ENCODE data around the gene SIL1. TPM values are rescaled to one million over a fixed set of nuclear protein-coding genes. Genes with fewer than 3 reads are reported as not detected.
"Not testable (repeated sequence)": the region's sequence is repeated elsewhere in the genome, so short reads cannot be mapped to it uniquely, and the experiment has no call there.

SIL1 gene
- total RNA-seq, 1 donor from 2014 or later = 35.6 TPM

GRCh38 chr5:139183502-139183901, 14.7 kb downstream of the SIL1 start:
- H3K9me3 ChIP-seq = no peaks in the 10 kb centered on the region
- H3K27ac ChIP-seq = no peak overlapping the region
- TF ChIP-seq CTCF (IDR thresholded peaks at IDR 0.05) (no peak), POLR2A (IDR thresholded peaks at IDR 0.05) (no peak), POLR2AphosphoS5 (IDR thresholded peaks at IDR 0.05; ENCODE audit: insufficient read depth in 1 of 2, low read depth in 1 of 2) (no peak)
- DNase-seq (ENCODE audit: extremely low spot score in 2 of 2) = no peak
- peaks cover 50% of the 10 kb centered on the region for H3K4me1 ChIP-seq
- no peak overlapping the region for H3K4me3 ChIP-seq
- no peaks in the 10 kb centered on the region for H3K36me3 ChIP-seq
- intact Hi-C loops (cut with DNase I) = no loop called here
- H3K27me3 ChIP-seq = no peaks in the 10 kb centered on the region

GRCh38 chr5:139182528-139183296, 15.5 kb downstream of the SIL1 start:
- Histone ChIP-seq H3K36me3 (no peaks in the 10 kb centered on the region), H3K4me1 (peaks cover 58% of the 10 kb centered on the region), H3K27ac (peak overlapping the region; percentile 40), H3K4me3 (no peak overlapping the region), H3K9me3 (no peaks in the 10 kb centered on the region), H3K27me3 (no peaks in the 10 kb centered on the region)
- no peak for TF ChIP-seq CTCF (IDR thresholded peaks at IDR 0.05)
- TF ChIP-seq POLR2AphosphoS5 (IDR thresholded peaks at IDR 0.05; ENCODE audit: insufficient read depth in 1 of 2, low read depth in 1 of 2) = no peak
- no peak for TF ChIP-seq POLR2A (IDR thresholded peaks at IDR 0.05)
- intact Hi-C loops (cut with DNase I) = no loop called here
- no peak for DNase-seq (ENCODE audit: extremely low spot score in 2 of 2)

GRCh38 chr5:139181835-139182452, 16.2 kb downstream of the SIL1 start:
- no peak for DNase-seq (ENCODE audit: extremely low spot score in 2 of 2)
- Histone ChIP-seq H3K4me3 (no peak overlapping the region), H3K36me3 (no peaks in the 10 kb centered on the region), H3K27ac (peak overlapping the region; percentile 40), H3K9me3 (no peaks in the 10 kb centered on the region), H3K27me3 (no peaks in the 10 kb centered on the region), H3K4me1 (peaks cover 63% of the 10 kb centered on the region)
- intact Hi-C loops (cut with DNase I) = no loop called here
- TF ChIP-seq POLR2AphosphoS5 (IDR thresholded peaks at IDR 0.05; ENCODE audit: insufficient read depth in 1 of 2, low read depth in 1 of 2) (no peak), POLR2A (IDR thresholded peaks at IDR 0.05) (no peak), CTCF (IDR thresholded peaks at IDR 0.05) (no peak)

- H3K4me1 ChIP-seq = peaks cover 63% of the 10 kb centered on the region
- H3K27me3 ChIP-seq = no peaks in the 10 kb centered on the region
- no peak for DNase-seq (ENCODE audit: extremely low spot score in 2 of 2)
- H3K27ac ChIP-seq = peak overlapping the region; percentile 40
- TF ChIP-seq POLR2AphosphoS5 (IDR thresholded peaks at IDR 0.05; ENCODE audit: insufficient read depth in 1 of 2, low read depth in 1 of 2) (no peak), POLR2A (IDR thresholded peaks at IDR 0.05) (no peak), CTCF (IDR thresholded peaks at IDR 0.05) (no peak)
- intact Hi-C loops (cut with DNase I) = no loop called here
- H3K36me3 ChIP-seq = no peaks in the 10 kb centered on the region
- H3K9me3 ChIP-seq = no peaks in the 10 kb centered on the region
- H3K4me3 ChIP-seq = no peak overlapping the region
Observed at GRCh38 chr5:139181322-139181730, 16.8 kb downstream of the SIL1 start.

GRCh38 chr5:139180850-139181249, 17.3 kb downstream of the SIL1 start:
- Histone ChIP-seq H3K4me3 (no peak overlapping the region), H3K27ac (peak overlapping the region; percentile 40), H3K27me3 (no peaks in the 10 kb centered on the region), H3K36me3 (no peaks in the 10 kb centered on the region), H3K4me1 (peaks cover 63% of the 10 kb centered on the region), H3K9me3 (no peaks in the 10 kb centered on the region)
- intact Hi-C loops (cut with DNase I) = no loop called here
- DNase-seq (ENCODE audit: extremely low spot score in 2 of 2) = no peak
- TF ChIP-seq POLR2A (IDR thresholded peaks at IDR 0.05) (no peak), CTCF (IDR thresholded peaks at IDR 0.05) (no peak), POLR2AphosphoS5 (IDR thresholded peaks at IDR 0.05; ENCODE audit: insufficient read depth in 1 of 2, low read depth in 1 of 2) (no peak)

- H3K36me3 ChIP-seq; H3K4me3 ChIP-seq; DNase-seq (ENCODE audit: extremely low spot score in 2 of 2); intact Hi-C loops (cut with DNase I); H3K27me3 ChIP-seq; H3K9me3 ChIP-seq: not testable (repeated sequence)
- Histone ChIP-seq H3K27ac (peak overlapping the region; percentile 63), H3K4me1 (peaks cover 63% of the 10 kb centered on the region)
Observed at GRCh38 chr5:139179778-139180513, 18.2 kb downstream of the SIL1 start.

Measured in vagina (tissue), 2 donors.